Measurements from ENCODE around the gene MFSD2A.

The MFSD2A gene

DNA sequence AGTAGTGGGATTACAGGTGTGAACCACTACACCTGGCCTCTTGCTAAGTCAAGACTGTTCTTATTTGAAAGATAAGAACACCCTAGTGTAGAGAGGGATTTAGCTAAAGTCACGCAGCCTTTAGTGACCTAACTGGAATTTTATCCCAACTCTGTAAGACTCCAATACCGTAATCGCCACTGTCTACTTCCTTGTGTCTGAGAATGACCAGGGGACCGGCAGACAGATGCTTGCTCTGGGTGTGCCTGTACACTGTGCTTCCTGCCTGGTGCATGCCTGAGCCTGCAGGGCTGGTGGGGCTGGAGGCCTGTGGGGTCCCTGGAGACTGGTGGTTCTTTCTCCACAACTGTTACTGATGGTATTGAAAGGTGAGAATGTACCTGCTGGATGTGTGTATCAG is 15.3 kb downstream of the MFSD2A start:
- ChIA-PET POLR2A (no interaction called here), CTCF (interaction anchor here (5.2 to 10.3 kb wide), 5 partner anchors 12 to 152 kb away, joined by 53 to 206 read pairs (median 183); partner anchors contain the start of genes MFSD2A and MYCL)
- no peak for DNase-seq (ENCODE audit: low read depth, low spot score)
- TF ChIP-seq, protein P1, sequence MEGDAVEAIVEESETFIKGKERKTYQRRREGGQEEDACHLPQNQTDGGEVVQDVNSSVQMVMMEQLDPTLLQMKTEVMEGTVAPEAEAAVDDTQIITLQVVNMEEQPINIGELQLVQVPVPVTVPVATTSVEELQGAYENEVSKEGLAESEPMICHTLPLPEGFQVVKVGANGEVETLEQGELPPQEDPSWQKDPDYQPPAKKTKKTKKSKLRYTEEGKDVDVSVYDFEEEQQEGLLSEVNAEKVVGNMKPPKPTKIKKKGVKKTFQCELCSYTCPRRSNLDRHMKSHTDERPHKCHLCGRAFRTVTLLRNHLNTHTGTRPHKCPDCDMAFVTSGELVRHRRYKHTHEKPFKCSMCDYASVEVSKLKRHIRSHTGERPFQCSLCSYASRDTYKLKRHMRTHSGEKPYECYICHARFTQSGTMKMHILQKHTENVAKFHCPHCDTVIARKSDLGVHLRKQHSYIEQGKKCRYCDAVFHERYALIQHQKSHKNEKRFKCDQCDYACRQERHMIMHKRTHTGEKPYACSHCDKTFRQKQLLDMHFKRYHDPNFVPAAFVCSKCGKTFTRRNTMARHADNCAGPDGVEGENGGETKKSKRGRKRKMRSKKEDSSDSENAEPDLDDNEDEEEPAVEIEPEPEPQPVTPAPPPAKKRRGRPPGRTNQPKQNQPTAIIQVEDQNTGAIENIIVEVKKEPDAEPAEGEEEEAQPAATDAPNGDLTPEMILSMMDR (IDR thresholded peaks at IDR 0.05; ENCODE audit: insufficient read depth, low read length, missing control alignments): no peak
- no peak overlapping the region for H3K4me3 ChIP-seq (ENCODE audit: low read depth, low read length)

DNA sequence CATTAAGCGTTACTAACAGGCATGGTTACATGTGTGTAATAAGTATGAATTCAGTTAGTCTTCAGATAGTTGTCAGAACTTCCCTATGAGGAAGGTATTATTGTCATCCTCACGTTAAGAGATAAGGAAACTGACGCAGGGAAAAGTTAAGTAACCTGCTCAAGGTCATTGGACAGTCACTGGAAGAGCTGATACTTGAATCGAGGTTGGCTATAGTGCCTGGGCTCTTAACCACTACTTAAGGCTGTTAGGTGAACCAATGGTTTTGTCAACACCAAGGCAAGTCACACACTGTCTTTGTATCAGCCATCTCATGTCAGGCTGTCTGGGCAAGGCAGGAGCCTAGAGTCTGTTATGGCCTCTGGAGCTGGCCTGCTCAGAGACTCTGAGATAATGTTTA is 16.2 kb downstream of the MFSD2A start:
- DNase-seq (ENCODE audit: low read depth, low spot score): no peak
- CTCF ChIA-PET: interaction anchor here (0.8 to 10.3 kb wide), 11 partner anchors 9 to 153 kb away, joined by 3 to 206 read pairs (median 22); partner anchors contain the start of genes MFSD2A and MYCL
- TF ChIP-seq, protein P1 (IDR thresholded peaks at IDR 0.05; ENCODE audit: insufficient read depth, low read length, missing control alignments): no peak
- POLR2A ChIA-PET: no interaction called here
- H3K4me3 ChIP-seq (ENCODE audit: low read depth, low read length): no peak overlapping the region

DNA sequence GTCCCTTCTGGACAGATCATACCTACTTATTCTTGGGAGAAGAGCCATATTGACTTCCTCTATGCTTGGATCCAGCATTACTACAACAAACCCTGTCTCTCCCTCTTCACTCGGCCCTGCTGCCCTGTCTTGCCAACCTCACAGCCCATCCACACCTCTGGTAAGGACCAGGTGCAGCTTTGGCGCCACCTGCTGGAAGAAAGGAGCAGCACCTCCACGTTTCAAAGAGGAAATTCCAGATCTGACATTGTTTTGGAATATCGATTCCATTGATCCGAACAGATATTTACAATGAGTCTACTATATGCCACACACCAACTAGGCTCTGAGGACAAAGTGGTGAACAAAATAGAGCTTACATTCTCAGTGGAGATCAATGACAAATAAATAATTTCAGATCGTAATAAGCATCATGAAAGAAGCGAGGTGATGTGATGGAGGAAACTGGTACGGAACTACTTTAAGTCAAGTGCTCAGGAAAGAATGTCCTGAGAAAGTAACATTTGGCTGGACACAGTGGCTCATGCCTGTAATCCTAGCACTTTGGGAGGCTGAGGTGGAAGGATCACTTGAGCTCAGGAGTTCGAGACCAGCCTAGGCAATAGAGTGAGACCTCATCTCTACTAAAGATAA is 18.7 kb downstream of the MFSD2A start:
- TF ChIP-seq, protein P1 (IDR thresholded peaks at IDR 0.05; ENCODE audit: insufficient read depth, low read length, missing control alignments): peak; percentile 92
- ChIA-PET POLR2A (no interaction called here), CTCF (interaction anchor here (0.5 to 10.3 kb wide), 58 partner anchors 9 to 367 kb away, joined by 3 to 206 read pairs (median 6); partner anchors contain the start of genes MFSD2A, MYCL and TRIT1)
- H3K4me3 ChIP-seq (ENCODE audit: low read depth, low read length): no peak overlapping the region
- no peak for DNase-seq (ENCODE audit: low read depth, low spot score)

DNA sequence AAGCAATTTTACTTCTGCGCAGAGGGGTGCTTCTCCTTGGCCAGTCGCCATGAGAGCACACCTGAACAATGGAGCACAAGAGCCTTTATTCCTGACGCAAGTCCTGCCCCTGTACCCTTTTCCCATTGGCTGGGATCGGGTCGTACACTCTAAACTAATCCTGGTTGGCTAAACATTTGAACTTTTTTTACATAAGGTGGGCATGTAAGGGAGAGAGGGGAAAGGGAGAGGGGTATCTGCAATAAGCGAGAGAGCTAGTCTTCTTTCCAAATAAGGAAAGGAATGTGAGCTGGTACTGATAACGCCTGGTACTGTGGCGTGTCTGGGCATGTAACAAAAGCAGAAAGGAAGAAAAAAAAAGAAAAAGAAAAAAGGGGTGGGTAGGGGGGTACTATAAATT is 21.8 kb downstream of the MFSD2A start:
- ChIA-PET CTCF (interaction anchor here (1.3 to 3.5 kb wide), 7 partner anchors 10 to 161 kb away, joined by 3 to 16 read pairs (median 7); no protein-coding TSS in a partner anchor), POLR2A (no interaction called here)
- no peak overlapping the region for H3K4me3 ChIP-seq (ENCODE audit: low read depth, low read length)
- TF ChIP-seq, protein P1 (IDR thresholded peaks at IDR 0.05; ENCODE audit: insufficient read depth, low read length, missing control alignments): no peak
- no peak for DNase-seq (ENCODE audit: low read depth, low spot score)

DNA sequence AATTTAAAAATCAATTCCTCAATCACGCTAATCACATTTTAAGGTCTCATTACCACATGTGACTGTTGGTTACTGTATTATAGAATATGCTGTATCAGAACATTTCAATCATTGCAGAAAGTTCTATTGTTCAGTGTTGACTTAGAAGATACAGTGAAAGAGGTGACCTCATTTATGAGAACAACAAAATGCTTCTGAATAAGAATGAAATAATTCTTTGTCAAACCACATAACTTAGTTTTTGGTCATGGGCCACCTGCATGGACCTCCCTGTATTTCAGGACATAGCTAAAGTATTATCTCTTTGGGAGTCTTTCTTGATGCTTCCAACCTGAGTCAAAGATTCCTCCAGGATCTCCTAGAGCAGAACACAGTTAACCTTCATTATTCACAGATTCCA is 22.3 kb downstream of the MFSD2A start:
- H3K4me3 ChIP-seq (ENCODE audit: low read depth, low read length): no peak overlapping the region
- DNase-seq (ENCODE audit: low read depth, low spot score): no peak
- TF ChIP-seq, protein P1 (IDR thresholded peaks at IDR 0.05; ENCODE audit: insufficient read depth, low read length, missing control alignments): no peak
- CTCF ChIA-PET: interaction anchor here (1.3 to 3.5 kb wide), 7 partner anchors 11 to 161 kb away, joined by 3 to 16 read pairs (median 7); no protein-coding TSS in a partner anchor
- POLR2A ChIA-PET: no interaction called here

DNA sequence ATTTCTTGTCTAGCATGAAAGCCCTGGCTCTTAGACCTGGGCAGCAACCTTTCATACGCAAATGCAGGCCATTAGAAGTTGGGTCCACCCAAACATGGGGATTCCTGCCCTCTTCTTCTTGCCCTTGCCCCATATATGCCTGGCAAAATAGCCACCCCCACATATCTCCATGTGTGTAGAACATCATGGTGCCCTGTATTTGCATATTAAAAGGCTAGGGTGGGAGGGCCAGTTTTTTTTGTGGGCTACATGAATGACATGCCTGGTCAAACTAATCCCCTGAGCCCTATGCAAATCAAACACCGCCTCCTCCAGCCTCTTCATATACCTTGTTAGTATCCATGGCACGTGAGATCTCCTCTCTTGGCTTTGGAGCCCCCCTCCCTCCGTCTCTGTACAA is 24.7 kb downstream of the MFSD2A start:
- DNase-seq (ENCODE audit: low read depth, low spot score): no peak
- CTCF ChIA-PET: interaction anchor here (0.6 kb wide), 1 partner anchor 8 kb away, joined by 3 read pairs; no protein-coding TSS in a partner anchor
- TF ChIP-seq, protein P1 (IDR thresholded peaks at IDR 0.05; ENCODE audit: insufficient read depth, low read length, missing control alignments): no peak
- no peak overlapping the region for H3K4me3 ChIP-seq (ENCODE audit: low read depth, low read length)
- POLR2A ChIA-PET: no interaction called here
